ENCODE measurements around the gene MICB.

DNA sequence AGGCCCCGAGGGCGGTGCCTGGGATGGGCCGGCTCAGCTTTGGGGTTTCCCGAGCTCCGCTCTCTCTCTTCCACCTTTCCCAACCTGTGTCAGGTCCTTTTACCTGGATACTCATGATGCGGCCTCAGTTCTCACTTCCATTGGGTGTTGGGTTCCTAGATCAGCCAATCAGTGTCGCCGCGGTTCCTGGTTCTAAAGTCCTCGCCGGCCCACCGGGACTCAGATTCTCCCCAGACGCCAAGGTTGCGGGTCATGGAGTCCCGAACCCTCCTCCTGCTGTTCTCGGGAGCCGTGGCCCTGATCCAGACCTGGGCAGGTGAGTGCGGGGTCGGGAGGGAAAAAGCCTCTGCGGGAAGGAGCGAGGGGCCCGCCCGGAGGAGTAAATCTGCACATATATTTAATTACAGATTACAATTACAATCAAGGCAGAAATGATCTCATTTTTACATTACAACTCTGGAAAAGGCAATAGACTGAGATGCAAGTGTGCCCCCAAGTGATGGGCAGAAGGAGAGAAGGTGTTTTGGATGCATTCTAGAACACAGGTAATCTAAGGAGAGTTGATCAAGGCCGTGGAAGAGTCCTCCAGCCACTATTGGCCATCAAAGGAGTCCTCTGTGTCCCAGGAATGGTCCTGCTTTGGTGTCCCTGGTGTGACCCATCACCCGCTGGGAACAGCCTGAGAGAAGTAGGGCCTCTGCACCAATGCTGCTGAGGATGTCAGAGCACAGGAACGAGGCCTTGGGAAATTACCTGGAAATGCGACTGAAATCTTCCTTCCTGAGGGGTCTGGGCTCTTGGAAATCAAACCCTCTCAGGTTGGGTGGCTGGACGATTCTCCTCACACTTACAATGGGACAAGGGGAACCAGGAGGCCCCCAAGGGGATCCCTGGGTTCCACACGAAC, 34.7 kb upstream of the MICB start:
- TF ChIP-seq, protein P1, sequence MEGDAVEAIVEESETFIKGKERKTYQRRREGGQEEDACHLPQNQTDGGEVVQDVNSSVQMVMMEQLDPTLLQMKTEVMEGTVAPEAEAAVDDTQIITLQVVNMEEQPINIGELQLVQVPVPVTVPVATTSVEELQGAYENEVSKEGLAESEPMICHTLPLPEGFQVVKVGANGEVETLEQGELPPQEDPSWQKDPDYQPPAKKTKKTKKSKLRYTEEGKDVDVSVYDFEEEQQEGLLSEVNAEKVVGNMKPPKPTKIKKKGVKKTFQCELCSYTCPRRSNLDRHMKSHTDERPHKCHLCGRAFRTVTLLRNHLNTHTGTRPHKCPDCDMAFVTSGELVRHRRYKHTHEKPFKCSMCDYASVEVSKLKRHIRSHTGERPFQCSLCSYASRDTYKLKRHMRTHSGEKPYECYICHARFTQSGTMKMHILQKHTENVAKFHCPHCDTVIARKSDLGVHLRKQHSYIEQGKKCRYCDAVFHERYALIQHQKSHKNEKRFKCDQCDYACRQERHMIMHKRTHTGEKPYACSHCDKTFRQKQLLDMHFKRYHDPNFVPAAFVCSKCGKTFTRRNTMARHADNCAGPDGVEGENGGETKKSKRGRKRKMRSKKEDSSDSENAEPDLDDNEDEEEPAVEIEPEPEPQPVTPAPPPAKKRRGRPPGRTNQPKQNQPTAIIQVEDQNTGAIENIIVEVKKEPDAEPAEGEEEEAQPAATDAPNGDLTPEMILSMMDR (IDR thresholded peaks at IDR 0.05), result no peak
- TF ChIP-seq POLR2A (IDR thresholded peaks at IDR 0.05), result peak; percentile 24 to 42
- TF ChIP-seq POLR2AphosphoS5 (IDR thresholded peaks at IDR 0.05), result peak; percentile 41

Measured in gastroesophageal sphincter (tissue), 3 donors.